T-helper 2 cell treated with Interferon-gamma antibody and Interleukin-4, amounts not matched to agents 100 ng/mL and 5 ng/mL, for 36 hours (primary cell): ENCODE results near the gene AK9. TPM values are rescaled to one million over a fixed set of nuclear protein-coding genes. Genes with fewer than 3 reads are reported as not detected.
"Not testable (repeated sequence)": the region's sequence is repeated elsewhere in the genome, so short reads cannot be mapped to it uniquely, and the experiment has no call there.

Experiments used
- intact Hi-C: fragments of 100-400 bp; cut with micrococcal nuclease; formaldehyde crosslinking; loops from one replicate; pipeline ENCODE4 v1.15.1; 2023
- total RNA-seq: library from RNA; stranded (reverse); gene quantifications from 2 replicates; pipeline ENCODE4 v1.2.3, GENCODE V29; 2022

Gene AK9
- total RNA-seq, 1 donor from 2014 or later, result 4.2 TPM

GRCh38 chr6:109461733-109462526 is 229.1 kb downstream of the AK9 start:
- intact Hi-C loops, result no loop called here

- intact Hi-C loops, result not testable (repeated sequence)
Observed at GRCh38 chr6:109461205-109461604, 229.8 kb downstream of the AK9 start.

GRCh38 chr6:109460161-109460829 is 230.7 kb downstream of the AK9 start:
- intact Hi-C loops, result no loop called here

GRCh38 chr6:109458774-109459531 is 232.0 kb downstream of the AK9 start:
- intact Hi-C loops, result loop anchor here (1.0 to 5.0 kb wide), 2 partner anchors 32 to 902 kb away; no protein-coding TSS in a partner anchor

GRCh38 chr6:109457562-109457996 is 233.4 kb downstream of the AK9 start:
- intact Hi-C loops, result loop anchor here (5.0 kb wide), 1 partner anchor 900 kb away; no protein-coding TSS in a partner anchor

GRCh38 chr6:109456710-109457561 is 234.1 kb downstream of the AK9 start:
- intact Hi-C loops, result loop anchor here (5.0 kb wide), 1 partner anchor 900 kb away; no protein-coding TSS in a partner anchor

- intact Hi-C loops, result loop anchor here (5.0 kb wide), 1 partner anchor 899 kb away; no protein-coding TSS in a partner anchor
Observed at GRCh38 chr6:109456111-109456583, 234.9 kb downstream of the AK9 start.

GRCh38 chr6:109455437-109456110 is 235.4 kb downstream of the AK9 start, which contains the start of gene MICAL1:
Gene MICAL1, minus strand, starts transcription at chr6:109455772. Its CDS starts 1,576 bp downstream, at chr6:109454196.
- intact Hi-C loops, result loop anchor here (1.0 to 5.0 kb wide), 7 partner anchors 28 to 898 kb away; partner anchors contain the start of genes AK9, CEP57L1, FIG4 and ZBTB24

- intact Hi-C loops, result loop anchor here (1.0 to 5.0 kb wide), 8 partner anchors 13 to 897 kb away; partner anchors contain the start of genes AK9, CEP57L1, FIG4 and ZBTB24
Observed at GRCh38 chr6:109454496-109455436, 236.2 kb downstream of the AK9 start.

- intact Hi-C loops, result loop anchor here (1.0 to 2.0 kb wide), 4 partner anchors 13 to 237 kb away; partner anchors contain the start of genes AK9 and FIG4
Observed at GRCh38 chr6:109453594-109454495, 237.2 kb downstream of the AK9 start.

- intact Hi-C loops, result no loop called here
Observed at GRCh38 chr6:109453156-109453555, 237.8 kb downstream of the AK9 start.

GRCh38 chr6:109452181-109452580 is 238.8 kb downstream of the AK9 start:
- intact Hi-C loops, result no loop called here

- intact Hi-C loops, result no loop called here
Observed at GRCh38 chr6:109451376-109451775, 239.6 kb downstream of the AK9 start.

- intact Hi-C loops, result no loop called here
Observed at GRCh38 chr6:109450801-109451200, 240.2 kb downstream of the AK9 start.

GRCh38 chr6:109449795-109450673 is 241.0 kb downstream of the AK9 start:
- intact Hi-C loops, result loop anchor here (10.0 kb wide), 1 partner anchor 265 kb away; no protein-coding TSS in a partner anchor
